ENCODE measurements around the gene SLC17A7. TPM values are rescaled to one million over a fixed set of nuclear protein-coding genes. Genes with fewer than 3 reads are reported as not detected.

The SLC17A7 gene
- total RNA-seq, 1 experiment from 2014 or later: 1.2 TPM

DNA sequence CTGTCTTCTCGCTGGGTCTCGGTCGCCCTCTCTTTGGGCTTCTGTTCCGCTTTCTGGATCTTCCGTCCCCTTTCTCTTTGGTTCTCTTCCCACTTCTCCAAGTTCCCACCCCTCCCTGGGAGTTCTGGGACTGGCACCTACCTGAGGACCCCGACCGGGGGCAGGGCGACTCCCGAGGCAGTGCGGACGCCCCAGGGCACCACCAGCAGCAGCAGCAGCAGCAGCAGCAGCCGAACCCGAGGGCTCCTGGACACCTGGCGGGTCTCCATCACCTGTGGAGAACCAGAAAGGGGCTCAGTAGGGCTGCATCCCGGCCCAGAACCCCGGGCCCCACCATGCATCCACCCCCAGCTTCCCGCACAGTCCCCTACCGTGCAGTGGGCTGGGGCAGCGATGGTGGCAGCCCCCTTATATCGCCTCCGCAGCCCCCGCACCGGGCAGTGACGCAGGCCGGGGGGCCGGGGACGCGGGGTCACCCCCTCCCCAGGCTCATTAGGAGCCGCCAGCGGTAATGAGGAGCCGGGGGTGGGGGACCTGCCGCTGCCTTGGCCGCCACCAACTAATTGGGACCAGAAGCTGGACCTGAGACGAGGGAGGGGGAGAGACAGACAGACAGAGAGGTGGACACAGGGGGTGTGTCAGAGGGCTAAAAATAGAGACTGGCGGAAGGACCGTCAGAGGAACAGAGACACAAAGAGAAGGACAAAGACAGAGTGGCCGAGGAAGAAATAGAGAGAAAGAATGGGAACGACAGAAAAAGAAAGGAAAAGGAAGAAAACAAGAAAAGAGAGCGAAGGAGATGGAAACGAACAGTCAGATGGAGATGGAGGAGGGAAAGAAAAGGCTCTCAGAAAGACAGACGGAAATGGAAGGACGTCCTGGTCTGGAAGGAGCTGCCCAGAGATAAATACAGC lies 18.0 kb downstream of the SLC17A7 start, which contains the start of gene PTH2:
PTH2 (minus strand) TSS at position 371 of the 914 bp plus-strand sequence; CDS start at position 269, 102 bp downstream.
- in situ Hi-C loops (cut with HindIII; ENCODE audit: low pct_unique_long_range_greater_than_20kb, low sequenced_read_pairs): no loop called here
- no peak for DNase-seq (ENCODE audit: low read depth, low spot score)

DNA sequence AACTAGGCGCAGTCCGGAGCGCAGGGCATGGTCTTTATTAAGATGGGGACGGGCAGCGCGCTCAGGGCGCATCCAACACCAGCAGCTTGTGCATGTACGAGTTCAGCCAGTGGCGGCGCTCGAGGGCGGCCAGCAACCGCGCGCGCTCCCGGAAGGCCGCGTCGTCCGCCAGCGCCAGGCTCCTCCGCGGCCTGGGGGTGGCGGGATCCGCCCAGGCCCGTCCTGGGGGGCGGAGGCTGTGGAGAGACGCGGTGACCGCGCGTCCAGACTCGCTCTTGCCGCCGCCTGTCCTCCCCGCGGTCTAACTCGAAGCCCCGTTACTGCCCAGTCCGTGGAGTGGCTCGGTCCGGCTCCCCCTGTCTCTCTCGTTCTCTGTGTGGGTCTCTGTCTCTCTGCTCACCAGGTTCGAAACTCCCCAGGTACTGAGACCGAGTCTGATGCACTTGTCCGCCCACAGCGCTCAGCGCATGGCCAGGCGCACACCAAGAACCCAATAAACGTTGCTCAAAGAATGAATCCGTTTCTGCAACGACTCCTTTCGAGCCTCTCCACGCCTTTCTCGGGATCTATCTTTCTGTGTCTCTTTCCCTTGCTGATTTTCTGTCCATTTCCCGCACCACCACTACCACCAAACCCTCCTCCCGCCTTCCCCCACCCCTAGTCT lies 18.8 kb downstream of the SLC17A7 start:
- DNase-seq (ENCODE audit: low read depth, low spot score): peak; percentile 63
- in situ Hi-C loops (cut with HindIII; ENCODE audit: low pct_unique_long_range_greater_than_20kb, low sequenced_read_pairs): no loop called here

DNA sequence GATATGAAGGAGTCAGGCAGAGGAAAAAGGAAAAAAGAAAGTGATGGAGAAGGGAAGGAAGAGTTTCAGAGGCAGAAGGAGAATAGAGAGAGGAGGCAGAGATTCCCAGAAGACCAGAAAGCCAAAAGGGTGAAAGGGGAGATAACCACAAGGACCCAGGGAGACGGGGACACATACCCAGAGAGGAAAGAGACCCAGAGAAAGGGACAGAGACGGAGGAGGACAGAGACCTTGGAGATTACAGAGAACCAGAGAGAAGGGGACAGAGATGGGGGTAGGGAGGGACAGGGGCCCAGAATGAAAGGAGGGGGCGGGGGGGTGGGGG lies 19.5 kb downstream of the SLC17A7 start:
- in situ Hi-C loops (cut with HindIII; ENCODE audit: low pct_unique_long_range_greater_than_20kb, low sequenced_read_pairs): no loop called here
- DNase-seq (ENCODE audit: low read depth, low spot score): no peak

DNA sequence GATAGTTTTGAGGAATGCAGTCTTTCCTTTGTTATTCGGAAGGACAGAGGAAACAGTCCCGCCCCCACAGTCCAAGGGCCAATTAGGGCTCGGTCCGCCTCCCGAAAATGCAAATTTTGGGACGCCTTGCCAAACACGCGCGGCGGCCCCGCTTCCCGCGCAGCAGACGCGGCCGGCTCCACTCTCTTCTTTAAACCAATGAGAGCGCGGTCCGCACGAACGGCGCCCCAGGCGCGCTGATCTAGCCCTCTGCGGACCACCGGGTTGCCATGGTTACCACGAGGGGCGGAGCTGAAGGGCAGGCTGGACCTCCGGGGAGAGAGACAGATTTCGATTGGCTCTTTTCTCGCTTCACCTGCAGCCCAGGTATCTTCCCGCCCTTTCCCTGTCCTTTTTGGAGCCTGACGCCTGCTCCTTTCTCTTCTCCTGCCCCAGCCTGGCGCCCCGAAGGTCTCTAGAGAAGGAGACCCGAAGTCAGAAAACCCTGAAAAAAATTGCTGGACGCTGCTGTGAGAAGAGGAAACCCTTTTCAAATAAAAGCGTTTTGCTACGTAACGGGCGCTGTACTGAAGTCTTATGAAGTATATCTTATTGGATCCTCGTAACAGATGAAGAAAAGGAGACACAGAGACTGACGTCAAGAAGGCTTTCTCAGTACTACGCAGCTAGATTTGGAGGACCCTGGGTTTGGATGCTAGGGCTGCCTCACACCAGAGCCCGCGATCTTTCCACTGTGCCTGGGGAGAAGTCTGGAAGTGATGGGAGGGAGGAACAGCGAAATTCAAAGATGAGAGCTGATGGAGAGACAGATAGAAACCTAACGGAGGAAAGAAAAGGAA lies 20.1 kb downstream of the SLC17A7 start:
- DNase-seq (ENCODE audit: low read depth, low spot score): peak; percentile 60
- in situ Hi-C loops (cut with HindIII; ENCODE audit: low pct_unique_long_range_greater_than_20kb, low sequenced_read_pairs): no loop called here

DNA sequence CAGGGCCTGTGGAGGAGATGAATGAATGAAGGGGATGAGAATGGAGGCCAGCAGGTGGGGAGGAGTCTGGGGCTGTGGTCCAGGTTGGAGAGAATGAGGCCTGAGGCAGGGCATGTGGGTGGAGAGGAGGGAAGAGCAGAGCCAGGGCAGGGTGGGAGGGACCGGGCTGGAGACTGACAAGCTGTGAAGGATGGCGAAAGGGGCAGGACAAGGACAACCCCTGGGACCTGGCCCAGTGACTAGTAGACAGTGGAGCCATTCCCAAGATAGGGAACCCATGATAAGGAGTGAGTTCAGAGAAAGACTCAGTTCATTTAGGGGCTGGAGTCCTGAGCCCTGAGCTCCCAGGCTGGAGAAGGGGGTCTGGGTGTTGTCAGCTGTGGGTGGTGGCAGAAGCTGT lies 21.1 kb downstream of the SLC17A7 start:
- in situ Hi-C loops (cut with HindIII; ENCODE audit: low pct_unique_long_range_greater_than_20kb, low sequenced_read_pairs): no loop called here
- DNase-seq (ENCODE audit: low read depth, low spot score): no peak

DNA sequence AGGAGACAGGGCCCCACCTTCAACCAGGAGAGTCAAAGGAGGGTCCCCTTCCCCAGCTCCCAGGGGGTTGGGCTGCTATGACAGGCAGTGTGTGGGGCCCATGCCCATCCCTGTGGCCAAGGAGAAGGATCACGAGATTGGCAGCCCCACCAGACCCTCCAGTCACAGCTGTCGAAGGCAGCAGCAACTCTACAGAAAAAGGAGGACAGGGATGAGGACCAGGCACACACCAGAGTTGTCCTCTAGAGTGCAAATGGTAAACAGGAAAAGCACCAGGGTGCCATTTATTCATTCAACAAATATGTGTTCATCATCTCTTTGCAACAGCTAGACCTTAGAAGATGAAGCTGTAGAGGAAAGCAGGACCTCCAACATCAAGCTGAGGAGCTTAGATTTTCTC lies 22.2 kb downstream of the SLC17A7 start:
- in situ Hi-C loops (cut with HindIII; ENCODE audit: low pct_unique_long_range_greater_than_20kb, low sequenced_read_pairs): no loop called here
- no peak for DNase-seq (ENCODE audit: low read depth, low spot score)

DNA sequence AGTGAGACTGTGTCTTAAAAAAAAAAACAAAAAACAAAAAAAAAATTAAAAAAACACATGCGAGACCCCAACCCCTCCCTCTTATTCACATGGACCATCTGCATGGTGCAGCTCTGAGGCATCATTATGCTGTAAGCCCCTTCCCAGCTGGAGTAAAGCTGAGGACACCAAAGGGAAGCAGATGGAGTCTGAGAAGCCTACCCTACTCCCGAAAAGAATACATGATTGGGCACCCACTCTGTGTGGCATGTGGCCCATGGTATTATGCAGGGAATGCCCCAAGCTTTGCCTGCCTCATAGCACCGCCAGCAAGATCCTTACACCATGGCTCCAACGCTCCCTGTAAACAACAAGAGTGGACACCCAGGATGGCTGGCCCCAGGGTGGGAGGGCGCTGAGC lies 22.8 kb downstream of the SLC17A7 start:
- DNase-seq (ENCODE audit: low read depth, low spot score): no peak
- in situ Hi-C loops (cut with HindIII; ENCODE audit: low pct_unique_long_range_greater_than_20kb, low sequenced_read_pairs): no loop called here

DNA sequence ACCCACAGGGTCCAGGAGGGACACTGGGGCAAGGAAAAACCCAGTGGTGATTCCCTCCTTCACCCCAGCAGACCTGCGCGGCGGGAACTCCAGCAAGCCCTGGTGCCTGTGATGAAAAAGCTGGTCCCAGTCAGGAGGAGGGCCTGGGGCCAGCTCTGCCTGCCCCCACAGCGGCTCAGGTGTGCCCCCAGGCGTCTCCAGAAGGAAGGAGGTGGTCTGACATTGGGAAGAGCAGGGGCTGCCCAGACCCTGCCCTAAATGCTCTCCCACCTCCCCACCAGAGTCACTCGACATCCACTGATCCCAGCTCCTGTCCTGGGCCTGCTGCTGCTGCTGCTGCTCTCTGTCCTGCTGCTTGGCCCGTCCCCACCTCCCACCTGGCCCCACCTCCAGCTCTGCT lies 24.2 kb downstream of the SLC17A7 start:
- DNase-seq (ENCODE audit: low read depth, low spot score): no peak
- in situ Hi-C loops (cut with HindIII; ENCODE audit: low pct_unique_long_range_greater_than_20kb, low sequenced_read_pairs): no loop called here

DNA sequence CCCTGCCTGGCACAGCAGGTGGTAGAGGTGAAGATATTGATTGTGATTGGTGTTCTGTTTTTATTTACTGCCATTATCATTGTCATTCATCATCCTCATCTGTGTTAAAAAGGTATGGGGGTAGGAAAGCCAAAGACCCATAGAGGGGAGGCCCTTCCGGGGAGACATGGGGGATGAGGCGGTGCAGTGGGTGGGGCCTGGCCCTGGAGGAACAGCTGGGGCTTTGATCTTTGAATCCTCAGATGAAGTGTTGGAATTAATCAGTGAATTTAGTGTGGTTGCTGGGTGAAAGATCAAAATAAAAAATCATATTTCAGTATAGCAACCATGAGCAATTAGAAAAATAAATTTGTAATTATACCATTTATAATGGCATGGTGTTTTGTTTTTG lies 25.5 kb downstream of the SLC17A7 start:
- in situ Hi-C loops (cut with HindIII; ENCODE audit: low pct_unique_long_range_greater_than_20kb, low sequenced_read_pairs): no loop called here
- no peak for DNase-seq (ENCODE audit: low read depth, low spot score)

DNA sequence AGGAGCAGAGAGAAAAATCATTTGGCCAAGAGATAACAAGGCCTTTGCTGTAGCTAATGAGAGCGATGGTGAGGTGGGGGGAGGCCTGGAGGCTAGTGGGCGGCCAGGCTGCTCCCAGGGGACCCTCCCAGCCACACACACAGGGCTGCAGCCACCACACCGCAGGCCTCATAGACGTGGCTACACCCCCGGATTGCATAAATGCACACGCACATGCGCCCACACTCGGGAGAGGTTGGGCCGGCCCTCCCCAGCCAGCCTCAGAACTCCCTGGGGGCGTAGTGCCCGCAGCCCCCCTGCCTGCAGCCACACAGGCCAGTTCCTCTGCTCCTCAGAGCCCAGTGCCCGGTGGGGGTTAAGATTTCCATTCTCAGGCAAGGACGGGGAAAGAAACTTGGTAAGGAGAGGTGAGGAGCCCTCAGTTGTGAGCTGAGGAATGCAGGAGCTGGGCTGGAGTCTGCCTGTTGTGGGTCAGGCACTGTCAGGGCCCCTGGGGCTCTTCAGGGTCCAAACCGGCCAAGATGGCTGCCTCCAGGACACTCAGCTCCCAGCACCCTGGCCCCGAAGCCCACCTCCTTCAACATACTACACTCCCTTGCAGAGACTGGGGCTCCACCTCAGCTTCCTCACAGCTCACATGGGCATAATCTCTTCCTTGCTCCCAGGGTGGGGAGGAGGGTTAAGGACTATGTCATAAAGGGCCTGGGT lies 26.1 kb downstream of the SLC17A7 start:
- in situ Hi-C loops (cut with HindIII; ENCODE audit: low pct_unique_long_range_greater_than_20kb, low sequenced_read_pairs): no loop called here

DNA sequence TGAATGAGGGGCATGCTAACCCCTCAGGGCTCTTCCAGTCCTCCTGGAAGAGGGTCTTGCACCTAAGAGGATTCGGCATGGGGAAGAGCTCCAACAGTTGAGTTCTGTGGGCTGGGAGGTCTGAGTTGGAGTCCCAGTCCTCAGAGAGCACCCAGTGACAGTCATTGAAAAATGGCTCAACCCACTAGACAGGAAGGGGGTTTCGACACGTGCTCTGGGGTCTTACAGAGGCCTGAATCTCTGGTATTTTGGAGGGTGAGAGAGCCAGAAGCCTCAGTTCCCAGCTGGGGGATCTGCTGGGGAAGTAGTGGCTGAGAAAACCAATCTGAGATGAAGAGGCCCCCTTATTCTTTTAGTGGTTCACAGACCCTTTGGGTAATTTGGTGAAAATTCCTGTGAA lies 27.1 kb downstream of the SLC17A7 start:
- DNase-seq (ENCODE audit: low read depth, low spot score): no peak
- in situ Hi-C loops (cut with HindIII; ENCODE audit: low pct_unique_long_range_greater_than_20kb, low sequenced_read_pairs): no loop called here

More for the DNA sequence above, 26.1 kb downstream of the SLC17A7 start:
- DNase-seq (ENCODE audit: low read depth, low spot score): no peak

DNA sequence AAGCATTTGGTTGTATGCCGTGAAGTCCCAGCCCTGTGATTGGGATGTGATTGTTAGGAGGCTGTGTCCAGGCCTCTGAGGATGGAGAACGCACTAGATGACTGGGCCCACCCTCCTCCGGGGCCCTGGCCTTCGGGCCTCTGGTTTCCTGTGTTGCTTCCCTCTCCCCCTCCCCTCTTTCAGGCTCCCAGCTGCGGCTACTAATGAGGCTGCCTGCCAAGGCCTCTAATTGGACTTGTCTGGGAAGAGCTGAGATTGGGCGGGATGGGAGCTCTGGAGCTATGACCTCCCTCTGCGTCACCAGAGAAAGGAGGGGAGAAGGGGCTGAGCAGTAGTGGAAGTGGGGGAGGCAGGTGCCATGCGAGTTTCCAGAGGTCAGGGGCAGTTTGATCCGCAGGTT lies 28.0 kb downstream of the SLC17A7 start:
- DNase-seq (ENCODE audit: low read depth, low spot score): no peak
- in situ Hi-C loops (cut with HindIII; ENCODE audit: low pct_unique_long_range_greater_than_20kb, low sequenced_read_pairs): no loop called here

DNA sequence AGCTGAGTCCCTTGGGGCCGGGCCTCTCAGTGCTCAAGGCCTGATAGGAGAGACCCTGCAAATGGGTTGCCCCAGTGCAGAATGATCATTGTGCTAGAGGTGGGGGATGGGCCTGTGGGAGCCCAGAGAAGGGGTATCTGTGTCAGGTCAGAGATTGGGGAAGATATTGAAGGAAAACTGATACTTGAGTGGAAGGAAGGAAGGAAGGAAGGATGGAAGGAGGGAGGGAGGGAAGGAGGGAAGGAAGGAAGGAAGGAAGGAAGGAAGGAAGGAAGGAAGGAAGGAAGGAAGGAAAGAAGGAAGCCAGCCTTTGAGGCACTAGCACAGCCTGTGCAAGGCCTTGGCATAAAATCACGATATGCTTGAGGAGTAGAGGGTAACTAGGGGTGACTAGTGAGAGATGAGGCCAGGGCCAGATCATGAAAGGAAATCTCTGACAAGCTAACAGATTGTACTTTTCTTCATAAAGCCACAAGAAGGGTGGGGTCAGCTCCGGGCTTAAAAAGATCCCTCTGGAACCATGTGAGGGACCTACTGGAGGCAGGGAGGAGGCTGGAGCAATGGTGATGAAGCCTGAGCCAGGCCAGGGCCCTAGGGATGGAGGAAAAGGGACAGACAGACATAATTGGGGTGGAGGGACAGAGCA lies 29.5 kb downstream of the SLC17A7 start:
- in situ Hi-C loops (cut with HindIII; ENCODE audit: low pct_unique_long_range_greater_than_20kb, low sequenced_read_pairs): no loop called here

DNA sequence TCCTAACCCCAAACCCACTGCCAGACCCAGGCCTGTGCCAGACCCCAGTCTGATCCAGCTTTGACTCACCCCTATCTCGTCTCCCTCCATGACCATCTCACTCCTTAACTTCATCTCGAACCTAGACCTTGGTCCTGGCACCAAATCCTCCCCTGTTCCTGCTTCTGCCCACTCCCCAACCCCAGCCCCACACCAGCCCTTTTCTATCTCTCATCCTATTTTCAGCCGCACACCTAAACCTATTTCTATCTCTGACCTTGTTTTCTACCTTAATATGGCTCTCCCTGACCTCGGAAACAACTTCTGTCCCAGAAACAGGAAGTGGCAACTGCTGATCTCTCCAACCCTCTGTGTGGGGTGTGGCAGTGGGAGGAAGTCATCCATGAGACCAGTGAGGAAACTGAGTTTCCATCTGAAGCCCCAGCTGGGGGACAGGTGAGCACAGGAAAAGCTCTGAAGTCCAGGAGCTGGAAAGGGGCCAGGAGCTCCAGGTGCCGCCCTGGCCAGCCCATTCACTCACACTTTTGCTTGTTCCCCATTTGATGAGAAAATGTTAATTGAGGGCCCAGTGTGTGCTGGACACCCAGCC lies 31.8 kb downstream of the SLC17A7 start:
- in situ Hi-C loops (cut with HindIII; ENCODE audit: low pct_unique_long_range_greater_than_20kb, low sequenced_read_pairs): no loop called here
- no peak for DNase-seq (ENCODE audit: low read depth, low spot score)

More for the DNA sequence above, 29.5 kb downstream of the SLC17A7 start:
- DNase-seq (ENCODE audit: low read depth, low spot score): no peak

DNA sequence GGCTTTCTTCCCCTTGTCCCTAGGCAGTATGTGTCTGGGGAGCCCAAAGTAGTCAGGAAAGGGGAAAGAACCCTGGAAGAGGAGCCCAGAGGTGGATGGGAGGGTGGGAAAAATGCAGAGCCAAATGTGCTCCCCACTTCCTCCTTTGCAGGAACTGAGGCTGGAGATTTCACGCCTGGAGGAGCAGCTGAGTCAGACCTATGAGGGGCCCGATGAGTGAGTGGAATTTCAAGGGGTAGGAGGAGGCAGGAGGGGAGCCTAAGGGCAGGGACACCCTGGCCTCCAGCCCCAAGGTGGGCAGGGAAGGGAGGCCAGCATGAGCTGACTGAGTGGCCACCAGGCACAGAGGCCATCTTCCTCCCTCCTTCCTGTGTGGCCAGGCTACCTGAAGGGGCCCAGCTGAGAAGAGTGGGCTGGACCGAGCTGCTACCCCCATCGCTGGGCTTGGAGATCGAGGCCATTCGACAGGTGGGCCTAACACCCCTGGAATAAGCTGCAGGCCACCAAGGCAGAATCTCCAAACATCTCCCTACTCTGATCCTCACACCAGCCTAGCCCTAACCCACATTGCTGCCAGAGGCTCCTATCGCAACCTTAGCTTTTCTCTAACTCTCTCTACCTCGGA lies 32.4 kb downstream of the SLC17A7 start:
- in situ Hi-C loops (cut with HindIII; ENCODE audit: low pct_unique_long_range_greater_than_20kb, low sequenced_read_pairs): no loop called here

DNA sequence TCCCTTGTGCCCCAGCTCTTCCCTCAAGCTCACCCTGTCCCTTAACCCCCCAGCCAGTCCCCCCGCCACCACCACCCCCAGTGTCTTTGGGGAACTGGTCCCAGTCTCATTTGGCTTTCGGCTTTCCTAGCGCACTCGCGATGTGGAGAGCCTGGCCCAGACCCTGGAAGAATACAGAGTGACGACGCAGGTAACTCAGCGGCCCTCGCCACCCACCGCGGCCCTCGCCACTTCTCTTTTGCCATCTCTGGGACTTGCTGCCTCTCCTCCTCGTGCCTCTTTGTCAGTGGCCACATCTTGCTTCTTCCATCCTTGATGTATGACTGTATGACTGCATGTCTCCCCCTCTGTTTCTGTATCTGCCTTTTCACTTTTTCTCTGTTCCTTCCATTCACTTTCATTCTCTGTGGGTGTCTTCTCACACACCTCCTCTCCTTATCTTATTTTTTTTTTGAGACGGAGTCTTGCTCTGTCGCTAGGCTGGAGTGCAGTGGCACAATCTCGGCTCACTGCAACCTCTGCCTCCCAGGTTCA lies 33.8 kb downstream of the SLC17A7 start:
- in situ Hi-C loops (cut with HindIII; ENCODE audit: low pct_unique_long_range_greater_than_20kb, low sequenced_read_pairs): no loop called here
- no peak for DNase-seq (ENCODE audit: low read depth, low spot score)

More for the DNA sequence above, 32.4 kb downstream of the SLC17A7 start:
- DNase-seq (ENCODE audit: low read depth, low spot score): no peak
